GM12878 (cell line): ENCODE data around the gene TROAP.

Source experiments
- NR2C2 ChIP-seq: IDR thresholded peaks from 2 replicates; pipeline ENCODE4 v1.6.1; 2011; ENCODE audit warnings: borderline replicate concordance, low read depth; ENCODE audit not compliant: control insufficient read depth, insufficient read length
- RAD21 ChIP-seq: IDR thresholded peaks from 2 replicates; pipeline ENCODE4 v1.6.1; 2011; ENCODE audit warnings: mild to moderate bottlenecking, low read depth, low read length, moderate library complexity; ENCODE audit not compliant: insufficient read depth
- SPI1 ChIP-seq: IDR thresholded peaks from 2 replicates; pipeline ENCODE4 v1.6.1; 2011; ENCODE audit warnings: low read depth, mild to moderate bottlenecking, low read length, moderate library complexity, borderline replicate concordance; ENCODE audit not compliant: insufficient read depth
- TF ChIP-seq, protein P1 (sequence below): IDR thresholded peaks from 2 replicates; pipeline ENCODE4 v1.6.1; 2011; ENCODE audit warnings: mild to moderate bottlenecking, low read depth, low read length, moderate library complexity; ENCODE audit not compliant: insufficient replicate concordance

DNA sequence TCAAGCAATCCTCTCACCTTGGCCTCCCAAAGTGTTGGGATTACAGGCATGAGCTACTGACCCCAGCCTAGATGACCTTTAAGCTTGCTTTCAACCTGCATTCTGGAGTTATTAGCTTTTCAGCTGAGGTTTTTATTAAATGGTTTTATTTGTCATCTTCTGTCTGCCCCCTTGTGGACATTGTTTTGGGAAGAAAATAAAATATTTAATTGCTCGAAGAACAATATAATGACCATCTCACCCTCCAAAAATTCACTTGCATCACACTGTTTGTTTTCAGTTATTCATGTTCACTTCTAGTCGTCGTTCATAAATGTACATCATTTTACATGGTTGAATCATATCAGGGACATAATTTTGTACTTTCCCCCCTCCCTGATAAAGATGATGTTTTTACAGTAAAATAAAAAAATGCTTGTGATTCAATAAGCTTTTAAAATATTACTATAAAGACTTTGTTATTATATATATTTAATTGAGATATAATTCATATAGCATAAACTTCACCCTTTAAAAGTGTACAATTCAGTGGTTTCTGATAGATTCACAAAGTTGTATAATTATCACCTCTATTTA, 34.1 kb downstream of the TROAP start:
- TF ChIP-seq NR2C2 (no peak), SPI1 (no peak), RAD21 (0 out of 2 replicates have a peak, but pooled peaks have one; percentile 6)
- TF ChIP-seq, protein P1, sequence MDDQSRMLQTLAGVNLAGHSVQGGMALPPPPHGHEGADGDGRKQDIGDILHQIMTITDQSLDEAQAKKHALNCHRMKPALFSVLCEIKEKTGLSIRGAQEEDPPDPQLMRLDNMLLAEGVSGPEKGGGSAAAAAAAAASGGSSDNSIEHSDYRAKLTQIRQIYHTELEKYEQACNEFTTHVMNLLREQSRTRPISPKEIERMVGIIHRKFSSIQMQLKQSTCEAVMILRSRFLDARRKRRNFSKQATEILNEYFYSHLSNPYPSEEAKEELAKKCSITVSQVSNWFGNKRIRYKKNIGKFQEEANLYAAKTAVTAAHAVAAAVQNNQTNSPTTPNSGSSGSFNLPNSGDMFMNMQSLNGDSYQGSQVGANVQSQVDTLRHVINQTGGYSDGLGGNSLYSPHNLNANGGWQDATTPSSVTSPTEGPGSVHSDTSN = no peak
